NOMO-1 treated with dmso at 0.1 percent for 144 hours (cell line): ENCODE measurements around the gene ACOX2.

ENCODE experiments used
- DNase-seq: peaks from one replicate; lab custom pipeline; 2025; ENCODE audit not compliant: unreplicated experiment; lab: John Stamatoyannopoulos, UW

The ACOX2 gene

GRCh38 chr3:58514405-58514804 is 22.6 kb downstream of the ACOX2 start:
- DNase-seq = no peak

DNA sequence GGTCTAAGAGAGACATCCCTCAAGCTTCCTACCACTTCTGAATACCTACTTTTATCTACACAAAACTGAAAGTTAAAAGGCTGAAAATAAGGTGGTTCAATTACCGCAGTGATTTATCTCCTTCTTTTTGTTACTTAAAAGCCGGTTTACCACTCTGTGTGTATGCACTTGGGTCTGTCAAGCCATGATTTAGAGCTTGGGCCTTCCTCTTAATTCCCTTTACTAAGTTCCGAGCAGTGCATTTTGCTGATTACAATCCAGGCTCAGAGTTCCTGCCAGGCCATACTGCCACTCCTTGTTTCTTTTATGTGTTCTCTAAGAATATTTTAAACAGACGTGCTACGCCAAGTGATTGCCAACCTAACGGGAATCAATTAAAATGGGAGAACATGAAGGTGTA is 28.6 kb downstream of the ACOX2 start:
- no peak for DNase-seq

GRCh38 chr3:58507356-58508078 is 29.5 kb downstream of the ACOX2 start:
- no peak for DNase-seq

DNA sequence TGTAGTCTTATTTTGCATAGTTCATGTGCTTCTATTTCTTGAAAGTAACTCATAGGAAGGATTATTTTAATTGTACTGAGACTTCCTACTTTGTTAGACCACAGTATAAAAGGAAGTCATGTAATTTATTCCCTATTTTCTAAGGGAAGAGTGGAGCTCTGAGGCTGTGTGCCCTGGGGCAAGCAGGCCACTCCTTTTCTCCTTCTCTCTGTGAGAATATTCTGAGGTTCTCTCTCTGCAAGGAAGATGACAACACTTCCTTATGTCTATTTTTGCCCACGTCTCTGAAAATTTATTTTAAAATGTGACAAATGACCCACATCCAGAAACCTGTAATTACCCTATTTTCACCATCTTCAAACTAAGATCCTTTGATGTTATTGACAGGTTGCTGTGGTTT is 34.1 kb downstream of the ACOX2 start:
- DNase-seq = no peak

- no peak for DNase-seq
Measured at GRCh38 chr3:58497097-58497496, 39.9 kb downstream of the ACOX2 start.

DNA sequence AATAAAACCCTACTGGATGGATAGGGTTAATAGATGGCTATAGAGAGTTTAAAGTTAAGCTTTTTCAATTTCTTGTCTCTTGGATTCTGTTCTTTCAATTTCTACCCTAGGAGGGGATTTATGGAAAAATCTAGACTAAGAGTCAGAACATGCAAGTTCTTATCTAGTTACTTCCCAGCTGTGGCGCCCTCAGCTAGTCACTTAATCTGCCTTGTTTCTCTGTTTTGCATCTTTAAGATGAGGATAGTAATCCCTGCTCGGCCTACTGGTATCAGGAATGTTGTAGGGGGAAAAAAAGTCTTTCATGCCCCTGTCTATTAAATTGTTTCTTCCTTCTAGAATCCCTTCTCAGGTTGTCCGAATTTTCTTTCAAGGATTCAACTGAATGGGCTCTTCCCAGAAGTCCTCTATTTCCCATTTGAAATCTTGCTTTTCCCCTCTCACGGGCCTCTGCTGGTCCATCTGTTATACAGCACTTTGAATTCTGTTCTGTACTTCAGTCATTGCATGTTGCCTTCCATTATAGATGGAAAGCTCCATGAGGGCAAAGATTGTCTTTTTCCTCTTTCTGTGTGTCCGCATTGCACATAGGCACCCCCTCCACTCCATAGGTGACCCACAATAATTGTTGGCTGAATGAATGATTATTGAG is 40.7 kb downstream of the ACOX2 start:
- no peak for DNase-seq

GRCh38 chr3:58495101-58495500 is 41.9 kb downstream of the ACOX2 start:
- no peak for DNase-seq

GRCh38 chr3:58494107-58494506 is 42.9 kb downstream of the ACOX2 start:
- no peak for DNase-seq

- no peak for DNase-seq
Measured at GRCh38 chr3:58492494-58492905, 44.5 kb downstream of the ACOX2 start.

GRCh38 chr3:58491506-58492402 is 45.2 kb downstream of the ACOX2 start, which contains the start of gene KCTD6:
Gene KCTD6 (plus strand): TSS chr3:58492096. CDS start chr3:58498756, 6,660 bp downstream.
- DNase-seq = peak; percentile 90

DNA sequence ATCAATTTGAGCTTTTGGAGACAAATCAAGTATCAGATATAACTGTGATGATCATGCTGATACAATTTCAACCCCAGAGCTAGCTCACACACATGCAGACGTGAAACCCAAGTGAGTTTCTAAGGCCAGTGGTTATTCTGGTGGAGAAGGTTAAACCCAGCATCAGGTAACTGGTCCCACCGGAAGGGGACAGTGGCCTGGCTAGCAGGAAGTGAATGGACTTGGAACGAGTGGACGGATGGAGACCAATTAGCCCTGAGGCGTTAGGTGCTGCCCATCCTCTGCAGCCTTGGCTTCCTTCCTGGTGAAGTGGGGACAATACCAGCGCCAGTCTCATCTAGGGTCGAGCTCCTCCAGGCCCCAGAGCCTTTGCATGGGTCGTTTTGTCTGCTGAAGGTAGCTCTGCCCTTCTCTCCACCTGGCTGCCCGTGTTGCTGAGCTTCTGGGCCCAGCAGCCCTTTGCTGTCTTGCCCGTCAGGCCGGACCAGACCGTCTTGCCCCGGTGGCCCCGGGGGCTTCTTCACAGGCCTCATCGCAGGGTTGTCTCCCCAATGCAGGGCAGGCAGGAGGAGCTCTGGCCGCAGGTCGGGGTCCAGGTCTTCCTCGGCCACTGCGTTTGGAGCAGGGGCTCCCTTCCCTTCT is 46.0 kb downstream of the ACOX2 start:
- DNase-seq = no peak

DNA sequence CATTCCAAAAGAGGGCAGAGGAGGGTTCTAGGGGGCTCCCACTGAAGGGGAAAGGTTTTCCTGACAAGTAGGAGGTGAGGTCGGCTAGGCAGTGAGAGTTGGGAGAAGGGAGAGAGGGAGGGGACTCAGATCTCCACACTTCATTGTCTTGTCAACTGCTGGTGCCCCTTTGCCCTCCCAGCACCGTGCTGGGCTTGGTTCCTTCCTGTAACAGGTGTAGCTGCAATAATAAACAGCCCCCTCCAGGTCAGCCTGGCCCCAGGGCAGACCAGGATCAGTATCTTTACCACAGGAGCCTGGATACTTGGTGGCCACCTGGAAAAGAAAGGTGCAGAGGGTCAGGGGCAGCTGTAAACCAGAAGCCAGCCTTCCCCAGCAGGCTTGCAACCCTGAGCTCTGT is 48.0 kb downstream of the ACOX2 start:
- no peak for DNase-seq

GRCh38 chr3:58487140-58487886 is 49.7 kb downstream of the ACOX2 start:
- DNase-seq = no peak

DNA sequence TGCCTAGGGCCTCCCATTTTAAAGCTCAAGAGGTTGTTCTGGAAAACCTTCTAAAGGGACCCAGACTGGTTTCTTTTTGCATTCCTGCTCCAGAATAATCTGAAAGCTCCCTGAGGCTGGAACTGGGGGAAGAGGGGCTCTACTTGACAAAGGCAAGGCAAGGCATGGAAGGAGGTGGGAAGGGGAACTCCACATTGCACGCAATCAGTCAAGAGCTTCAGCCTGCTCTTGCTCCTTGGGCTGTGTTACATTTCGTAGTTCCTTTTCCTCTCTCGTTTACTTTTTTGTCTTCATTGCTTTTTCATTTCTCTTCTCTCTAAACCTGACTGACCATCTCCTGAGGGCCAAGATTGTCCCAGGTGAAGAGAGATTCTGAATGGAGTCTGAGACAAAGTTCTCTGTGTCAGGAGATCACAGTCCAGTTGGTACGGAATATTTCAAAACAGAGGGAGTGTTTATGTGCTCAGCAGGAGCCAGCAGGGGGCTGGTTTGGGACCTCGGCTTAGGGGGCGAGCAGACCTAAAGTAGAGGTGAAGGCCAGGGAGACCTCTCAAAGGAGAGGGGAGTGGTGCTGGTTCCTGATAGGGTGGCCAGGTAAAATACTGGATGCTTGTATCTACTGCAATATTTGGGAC is 51.1 kb downstream of the ACOX2 start:
- no peak for DNase-seq

DNA sequence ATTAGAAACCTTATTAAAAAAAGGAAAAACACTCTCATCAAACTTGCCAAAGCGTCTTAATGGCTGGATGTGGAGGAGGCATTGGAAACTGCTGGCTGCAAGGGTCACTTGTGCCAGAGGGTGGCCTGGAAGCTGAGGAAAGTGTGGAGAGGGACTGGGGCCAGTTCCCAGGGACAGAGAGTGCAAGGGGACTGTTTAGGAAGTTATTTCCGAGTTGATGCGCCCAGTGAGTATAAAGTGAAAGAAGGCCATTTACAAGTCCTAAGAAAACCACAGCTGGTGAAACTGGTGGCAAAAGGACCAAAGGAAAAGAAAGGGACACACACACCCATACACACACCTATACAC is 52.3 kb downstream of the ACOX2 start:
- no peak for DNase-seq

- DNase-seq = peak; percentile 15
Measured at GRCh38 chr3:58484045-58484721, 52.8 kb downstream of the ACOX2 start.

- DNase-seq = no peak
Measured at GRCh38 chr3:58482917-58483636, 53.9 kb downstream of the ACOX2 start.

DNA sequence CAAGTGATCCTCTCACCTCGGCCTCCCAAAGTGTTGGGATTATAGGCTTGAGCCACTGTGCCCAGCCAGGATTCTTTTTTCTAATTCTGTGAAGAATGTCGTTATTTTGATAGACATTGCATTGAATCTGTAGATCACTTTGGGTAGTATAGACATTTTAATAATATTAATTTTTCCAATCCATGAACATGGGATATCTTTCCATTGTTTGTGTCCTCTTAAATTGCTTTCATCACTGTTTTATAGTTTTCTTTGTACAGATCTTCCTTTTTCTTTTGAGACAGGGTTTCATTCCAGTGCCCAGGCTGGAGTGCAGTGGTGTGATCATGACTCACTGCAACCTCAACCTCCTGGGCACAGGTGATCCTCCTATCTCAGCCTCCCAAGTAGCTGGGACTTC is 56.7 kb downstream of the ACOX2 start:
- no peak for DNase-seq

DNA sequence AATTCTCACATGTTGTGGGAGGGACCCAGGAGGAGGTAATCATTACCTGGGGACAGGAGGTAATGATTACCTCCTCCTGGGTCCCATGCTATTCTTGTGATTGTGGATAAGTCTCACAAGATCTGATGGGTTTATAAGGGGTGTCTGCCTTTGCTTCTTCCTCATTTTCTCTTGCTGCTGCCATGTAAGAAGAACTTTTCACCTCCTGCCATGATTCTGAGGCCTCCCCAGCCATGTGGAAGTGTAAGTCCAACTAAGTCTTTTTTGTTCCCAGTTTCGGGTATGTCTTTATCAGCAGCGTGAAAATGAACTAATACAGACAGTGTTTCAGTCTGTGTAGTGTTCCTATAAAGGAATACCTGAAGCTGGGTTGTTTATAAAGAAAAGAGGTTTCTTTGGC is 58.2 kb downstream of the ACOX2 start:
- DNase-seq = no peak
